BJ (cell line): ENCODE data around the gene GPRC5B. TPM values are rescaled to one million over a fixed set of nuclear protein-coding genes. Genes with fewer than 3 reads are reported as not detected.

Experiments used
- CTCF ChIA-PET: fragments of 350-600 bp; formaldehyde crosslinking; extraction: SDS; loops from one replicate; lab custom pipeline; 2021; ENCODE audit warnings: antibody characterized with exemption, inconsistent platforms; lab: Yijun Ruan, JAX
- POLR2A ChIA-PET: fragments of 300-600 bp; sonication (Branson Sonifier 250); formaldehyde crosslinking; extraction: SDS; loops from one replicate; lab custom pipeline; 2021; ENCODE audit warnings: antibody characterized with exemption; lab: Charles Lee
- DNase-seq: peaks from one replicate; pipeline ENCODE4 v3.0.0-alpha.2; 2011; ENCODE audit warnings: low read depth
- H3K27me3 ChIP-seq: 2 replicates; pipeline ENCODE4 v1.6.0; 2011; ENCODE audit warnings: low read length; ENCODE audit not compliant: control insufficient read depth, insufficient read depth
- H3K36me3 ChIP-seq: 2 replicates; pipeline ENCODE4 v1.5.1; 2011; ENCODE audit warnings: low read length; ENCODE audit not compliant: control insufficient read depth, insufficient read depth
- H3K4me3 ChIP-seq: 2 replicates; pipeline ENCODE4 v1.5.1; 2011; ENCODE audit warnings: low read depth, mild to moderate bottlenecking, control low read depth, low read length
- CTCF ChIP-seq: IDR thresholded peaks from 2 replicates; pipeline ENCODE4 v1.5.1; 2011; ENCODE audit warnings: low read depth, mild to moderate bottlenecking, control low read depth, inconsistent platforms, low read length, moderate library complexity; ENCODE audit not compliant: insufficient read depth
- polyA plus RNA-seq: library from polyadenylated mRNA; depleted of rRNA; stranded (reverse); fragments of >200 nt; gene quantifications from 2 replicates; pipeline ENCODE4 v1.2.3, GENCODE V29; 2011

Gene GPRC5B
- polyA plus RNA-seq, 1 experiment: 0.33 TPM

GRCh38 chr16:19837331-19837980 lies 47.2 kb downstream of the GPRC5B start:
- TF ChIP-seq CTCF: no peak
- H3K36me3 ChIP-seq: no peaks in the 10 kb centered on the region
- no peak for DNase-seq
- no peak overlapping the region for H3K4me3 ChIP-seq
- ChIA-PET CTCF (no interaction called here), POLR2A (no interaction called here)
- no peaks in the 10 kb centered on the region for H3K27me3 ChIP-seq

GRCh38 chr16:19835968-19836421 lies 48.7 kb downstream of the GPRC5B start:
- DNase-seq: no peak
- ChIA-PET CTCF (interaction anchor here (1.2 kb wide), 1 partner anchor 16 kb away, joined by 3 read pairs; no protein-coding TSS in a partner anchor), POLR2A (no interaction called here)
- H3K36me3 ChIP-seq: no peaks in the 10 kb centered on the region
- H3K27me3 ChIP-seq: no peaks in the 10 kb centered on the region
- no peak overlapping the region for H3K4me3 ChIP-seq
- TF ChIP-seq CTCF: no peak

- no peak overlapping the region for H3K4me3 ChIP-seq
- no peaks in the 10 kb centered on the region for H3K27me3 ChIP-seq
- POLR2A ChIA-PET: no interaction called here
- no peaks in the 10 kb centered on the region for H3K36me3 ChIP-seq
- no peak for DNase-seq
- CTCF ChIA-PET: no interaction called here
- TF ChIP-seq CTCF: no peak
Observed at GRCh38 chr16:19835196-19835595, 49.5 kb downstream of the GPRC5B start.

- CTCF ChIA-PET: no interaction called here
- TF ChIP-seq CTCF: no peak
Observed at GRCh38 chr16:19833581-19833980, 51.1 kb downstream of the GPRC5B start.

GRCh38 chr16:19833176-19833575 lies 51.5 kb downstream of the GPRC5B start:
- ChIA-PET POLR2A (no interaction called here), CTCF (no interaction called here)
- no peak overlapping the region for H3K4me3 ChIP-seq
- no peaks in the 10 kb centered on the region for H3K27me3 ChIP-seq
- TF ChIP-seq CTCF: no peak
- no peak for DNase-seq
- H3K36me3 ChIP-seq: 0 out of 2 replicates have a peak, but pooled peaks cover 1% of the 10 kb centered on the region

More at GRCh38 chr16:19833581-19833980, 51.1 kb downstream of the GPRC5B start:
- DNase-seq: no peak
- no peaks in the 10 kb centered on the region for H3K27me3 ChIP-seq
- H3K4me3 ChIP-seq: no peak overlapping the region
- POLR2A ChIA-PET: no interaction called here
- H3K36me3 ChIP-seq: 0 out of 2 replicates have a peak, but pooled peaks cover 1% of the 10 kb centered on the region
